Endothelial cell of umbilical vein (primary cell): ENCODE results near the gene WDR48. TPM values are rescaled to one million over a fixed set of nuclear protein-coding genes. Genes with fewer than 3 reads are reported as not detected.

Source experiments
- Bru-seq: library from RNA; stranded (reverse); fragments of 400-500 nt; gene quantifications from one replicate; lab custom pipeline; 2021; lab: Mats Ljungman, UMichigan
- BruChase-seq, 2 experiments: library from RNA; stranded (reverse); fragments of 400-500 nt; gene quantifications; one replicate each; lab custom pipeline; 2021; lab: Mats Ljungman, UMichigan
- BruUV-seq: library from RNA; stranded (reverse); fragments of 400-500 nt; replicated peaks from 2 replicates; lab custom pipeline; 2021; lab: Mats Ljungman, UMichigan
- CTCF ChIA-PET: fragments of 300-600, 350-600 bp; sonication (Branson Sonifier 250); formaldehyde crosslinking; loops from one replicate; lab custom pipeline; 2021; ENCODE audit warnings: antibody characterized with exemption, inconsistent platforms; lab: Charles Lee
- POLR2A ChIA-PET: fragments of 300-600, 350-600 bp; sonication (Branson Sonifier 250); formaldehyde crosslinking; loops from one replicate; lab custom pipeline; 2021; ENCODE audit warnings: antibody characterized with exemption, inconsistent platforms; lab: Charles Lee
- DNase-seq: peaks from one replicate; pipeline ENCODE4 v3.0.0-alpha.2; 2011; ENCODE audit warnings: low read depth, low spot score
- FAIRE-seq: peaks from 2 replicates; lab custom pipeline; 2011; peaks lifted over from hg19 to GRCh38; lab: Jason Lieb, UNC
- H2AFZ ChIP-seq: 2 replicates; pipeline ENCODE4 v1.6.0; 2012; ENCODE audit warnings: low read depth, low read length, control low read depth, inconsistent platforms
- H3K27ac ChIP-seq: 2 replicates; pipeline ENCODE4 v1.5.1; 2011; ENCODE audit warnings: low read depth, mild to moderate bottlenecking, control low read depth, low read length, moderate library complexity; ENCODE audit not compliant: insufficient read depth
- H3K27me3 ChIP-seq, 2 experiments: 2 replicates each; pipeline versions ENCODE4 v1.6.0 to v1.6.1; 2011; ENCODE audit warnings: low read length in 2 of 2, mixed read lengths in 1 of 2; ENCODE audit not compliant: control insufficient read depth in 2 of 2, insufficient read depth in 2 of 2
- H3K36me3 ChIP-seq, 2 experiments: 2 replicates in 1 of 2; 3 replicates in 1 of 2; pipeline ENCODE4 v1.5.1; 2011; ENCODE audit warnings: low read length in 2 of 2, mild to moderate bottlenecking in 1 of 2, moderate library complexity in 1 of 2; ENCODE audit not compliant: control insufficient read depth in 2 of 2, insufficient read depth in 2 of 2; ENCODE audit errors: extremely low read depth in 1 of 2
- H3K4me1 ChIP-seq: 3 replicates; pipeline ENCODE4 v1.5.1; 2011; ENCODE audit warnings: mild to moderate bottlenecking, low read length; ENCODE audit not compliant: control insufficient read depth, insufficient read depth; ENCODE audit errors: extremely low read depth
- H3K4me2 ChIP-seq: 2 replicates; pipeline ENCODE4 v1.6.1; 2011; ENCODE audit warnings: low read length, control low read depth, mixed read lengths; ENCODE audit not compliant: insufficient read depth
- H3K4me3 ChIP-seq, 3 experiments: fragments of 200-600 bp in 1 of 3; sonication (generic), shearing (Covaris generic) in 1 of 3; replicated peaks in 1 of 3; 2 replicates each; pipeline ENCODE4 v1.5.1; 2011 to 2016; ENCODE audit warnings: control low read depth in 3 of 3, low read length in 3 of 3, mild to moderate bottlenecking in 2 of 3, inconsistent platforms in 1 of 3, low read depth in 1 of 3, moderate library complexity in 1 of 3; ENCODE audit not compliant: insufficient read depth in 1 of 3
- H3K79me2 ChIP-seq: 2 replicates; pipeline ENCODE4 v1.6.0; 2012; ENCODE audit warnings: low read length, inconsistent platforms; ENCODE audit not compliant: control insufficient read depth, insufficient read depth
- H3K9ac ChIP-seq: replicated peaks from 2 replicates; pipeline ENCODE3; 2011; ENCODE audit warnings: low read length, control low read depth; ENCODE audit not compliant: insufficient read depth; ENCODE audit errors: extremely low read depth
- H3K9me1 ChIP-seq: replicated peaks from 3 replicates; pipeline ENCODE4 v1.6.0; 2011; ENCODE audit warnings: mild to moderate bottlenecking, low read length; ENCODE audit not compliant: control insufficient read depth, insufficient read depth; ENCODE audit errors: extremely low read depth
- H3K9me3 ChIP-seq: replicated peaks from 2 replicates; pipeline ENCODE4 v1.5.1; 2012; ENCODE audit warnings: low read length, inconsistent platforms; ENCODE audit not compliant: control insufficient read depth, insufficient read depth
- H4K20me1 ChIP-seq: replicated peaks from 2 replicates; pipeline ENCODE3; 2011; ENCODE audit warnings: mild to moderate bottlenecking, low read length; ENCODE audit not compliant: control insufficient read depth, insufficient read depth; ENCODE audit errors: extremely low read depth
- CTCF ChIP-seq, 2 donors: IDR thresholded peaks; 1 replicate in 1 of 2; 2 replicates in 1 of 2; pipeline ENCODE4 v1.5.1; 2011; ENCODE audit warnings: low read length in 2 of 2, mild to moderate bottlenecking in 2 of 2, moderate library complexity in 2 of 2, control low read depth in 1 of 2, inconsistent platforms in 1 of 2, low read depth in 1 of 2; ENCODE audit not compliant: insufficient read depth in 1 of 2; ENCODE audit errors: extremely low read depth in 1 of 2
- EZH2 ChIP-seq: IDR thresholded peaks from 2 replicates; pipeline ENCODE4 v1.6.1; 2012; ENCODE audit warnings: borderline replicate concordance, low read depth, mild to moderate bottlenecking, moderate library complexity, low read length, inconsistent platforms; ENCODE audit not compliant: severe bottlenecking
- FOS ChIP-seq: IDR thresholded peaks from 2 replicates; pipeline ENCODE4 v1.6.1; 2011; ENCODE audit warnings: mild to moderate bottlenecking, low read length, moderate library complexity, borderline replicate concordance; ENCODE audit not compliant: insufficient read depth
- GATA2 ChIP-seq: IDR thresholded peaks from 2 replicates; pipeline ENCODE4 v1.7.0; 2011; ENCODE audit warnings: low read depth, mild to moderate bottlenecking, moderate library complexity, mixed read lengths, low read length; ENCODE audit not compliant: insufficient read length, insufficient read depth
- JUN ChIP-seq: IDR thresholded peaks from 2 replicates; pipeline ENCODE4 v1.6.1; 2011; ENCODE audit warnings: borderline replicate concordance, low read depth; ENCODE audit not compliant: insufficient read length, insufficient read depth
- MYC ChIP-seq: IDR thresholded peaks from one replicate; pipeline ENCODE4 v1.6.1; 2011; ENCODE audit warnings: mild to moderate bottlenecking, low read depth, low read length
- POLR2A ChIP-seq: IDR thresholded peaks from 2 replicates; pipeline ENCODE4 v1.6.1; 2012; ENCODE audit warnings: low read depth, mild to moderate bottlenecking, control low read depth, low read length
- POLR2AphosphoS5 ChIP-seq: IDR thresholded peaks from 2 replicates; pipeline ENCODE4 v1.6.1; 2012; ENCODE audit warnings: low read depth, mild to moderate bottlenecking, control low read depth, low read length, moderate library complexity; ENCODE audit not compliant: insufficient read depth
- dilution Hi-C: fragments of 300-500 bp; cut with MboI; formaldehyde crosslinking; loops from one replicate; pipeline ENCODE4 v1.15.0; 2019; ENCODE audit warnings: low sequenced_read_pairs; ENCODE audit not compliant: extremely low pct_ligation_motif_present
- intact Hi-C: fragments of 100-400 bp; cut with micrococcal nuclease; formaldehyde crosslinking; loops from one replicate; pipeline ENCODE4 v1.10.0; 2022
- long read RNA-seq: library from polyadenylated mRNA; stranded (forward); transcript quantifications from one replicate; pipeline ENCODE4 v2.0.0, GENCODE V29; 2021
- polyA minus RNA-seq, 3 experiments: library from RNA; depleted of rRNA, polyadenylated mRNA; stranded (reverse); fragments of >200 nt; gene quantifications; 1 replicate in 1 of 3; 2 replicates in 2 of 3; pipeline ENCODE4 v1.2.3, GENCODE V29; 2011
- polyA plus RNA-seq, 4 experiments: library from polyadenylated mRNA; depleted of rRNA in 3 of 4; stranded (reverse) in 3 of 4; unstranded in 1 of 4; fragments of >200 nt; gene quantifications; 2 replicates each; pipeline versions ENCODE4 v1.2.1 to v1.2.3, GENCODE V29; 2011 to 2012; ENCODE audit warnings: missing spikeins in 1 of 4
- total RNA-seq: library from RNA; stranded (reverse); gene quantifications from 2 replicates; pipeline ENCODE4 v1.2.3, GENCODE V29; 2021
- TF ChIP-seq, protein P1 (sequence below): IDR thresholded peaks from 2 replicates; pipeline ENCODE4 v1.6.1; 2011; ENCODE audit not compliant: insufficient read depth, insufficient read length

WDR48 gene
- total RNA-seq: 25.3 and 31.2 TPM in 2 replicates
- polyA plus RNA-seq: 11.5 and 13.7 TPM in 2 replicates
- polyA plus RNA-seq (2011; cell fraction: cytosol; rRNA removed): 12.0 and 12.2 TPM in 2 replicates
- 28.9 and 33.9 TPM in 2 replicates for polyA plus RNA-seq (2011; cell fraction: nucleus; rRNA removed)
- polyA plus RNA-seq (2012): 19.0 and 25.6 TPM in 2 replicates
- polyA minus RNA-seq: 23.7 and 39.7 TPM in 2 replicates
- polyA minus RNA-seq (2011; cell fraction: cytosol; rRNA and poly(A)+ RNA removed): 18.0 TPM
- polyA minus RNA-seq (2011; cell fraction: nucleus; rRNA and poly(A)+ RNA removed): 27.3 and 32.9 TPM in 2 replicates
- Bru-seq, nascent RNA: percentile 67 among the genes with signal in this experiment
- percentile 69 among the genes with signal in this experiment for BruChase-seq, experiment 1, labeled RNA remaining after a 6-hour chase
- BruChase-seq, experiment 2, labeled RNA remaining after a 2-hour chase: percentile 68 among the genes with signal in this experiment
- long read RNA-seq, transcript WDR48-201 (19 exons, 3,707 nt): major isoform, 28 of 38 reads
- long read RNA-seq, partial matches to known transcripts: 1 of 38 reads
- long read RNA-seq, other reads (novel, unspliced or antisense): 9 of 38 reads

DNA sequence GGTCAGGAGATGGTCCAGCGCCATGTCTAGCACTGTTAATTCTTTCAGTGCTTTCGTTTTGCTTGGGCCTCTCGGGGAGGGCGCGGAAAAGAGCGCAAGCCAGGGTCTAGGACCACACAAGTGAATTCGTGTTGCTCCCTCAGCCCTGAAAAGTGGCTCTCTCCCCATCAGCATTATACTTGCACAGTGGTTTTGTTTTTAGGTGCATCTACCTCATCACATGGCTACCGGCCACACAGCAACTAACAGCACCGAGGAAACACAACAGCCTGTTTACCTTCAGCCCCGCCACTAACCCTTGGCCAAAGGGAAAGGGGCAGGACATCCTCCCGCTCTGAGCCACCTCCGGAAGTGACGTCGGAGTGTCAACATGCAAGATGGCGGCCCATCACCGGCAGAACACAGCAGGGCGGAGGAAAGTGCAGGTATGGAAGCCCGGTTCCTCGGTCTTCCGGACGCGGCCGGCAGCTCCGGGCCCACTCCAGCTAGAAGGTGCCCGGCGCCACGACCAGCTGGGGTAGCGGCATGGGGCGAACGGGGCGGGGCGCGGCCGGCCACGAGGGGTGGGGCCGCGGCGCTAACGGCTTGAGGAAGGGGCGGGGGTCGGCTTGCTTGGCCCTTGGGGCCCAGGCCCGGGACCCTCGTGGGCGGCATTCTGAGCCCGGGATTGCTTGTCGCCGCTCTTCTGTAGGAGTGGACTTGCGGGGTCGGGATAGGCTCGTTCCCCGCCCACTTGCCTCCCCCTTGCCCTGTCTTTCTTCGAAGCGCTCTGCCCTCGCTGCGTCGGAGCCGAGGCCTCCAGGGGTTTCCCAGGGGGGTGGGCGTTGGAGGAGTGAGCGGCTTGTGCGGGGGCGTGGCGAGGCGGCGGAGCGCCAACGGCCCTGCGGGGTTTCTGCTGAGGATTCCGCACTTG, at the start of gene WDR48, which contains the start of gene SCN11A:
Gene WDR48, plus strand, starts transcription at position 368 of the 913 bp plus-strand sequence. Its CDS starts 10 bp downstream, at position 378.
Gene SCN11A, minus strand, starts transcription at position 296 of the 913 bp plus-strand sequence. CDS start 101,582 bp downstream, outside the sequence.
- dilution Hi-C loops: no loop called here
- ChIA-PET POLR2A (no interaction called here), CTCF (no interaction called here)

More for the DNA sequence above, at the start of gene WDR48, which contains the start of gene SCN11A:
- Histone ChIP-seq H3K4me3 (peak within 1 kb of the TSS; percentile 54 to 96 (median 80)), H2AFZ (peak within 1 kb of the TSS; percentile 83), H3K36me3 (no peaks in the 10 kb centered on the region), H3K4me2 (peak within 1 kb of the TSS; percentile 80), H3K9ac (peak within 1 kb of the TSS; percentile 84), H3K4me1 (peaks cover 6% of the 10 kb centered on the region), H3K9me1 (no peaks in the 10 kb centered on the region), H3K27ac (peak within 1 kb of the TSS; percentile 58), H4K20me1 (no peaks in the 10 kb centered on the region), H3K27me3 (peaks cover 4% of the 10 kb centered on the region in 2 experiments), H3K9me3 (no peaks in the 10 kb centered on the region), H3K79me2 (peaks cover 1% of the 10 kb centered on the region)
- intact Hi-C loops: loop anchor here (1.0 to 5.0 kb wide), 2 partner anchors 10 to 125 kb away; no protein-coding TSS in a partner anchor
- TF ChIP-seq, protein P1, sequence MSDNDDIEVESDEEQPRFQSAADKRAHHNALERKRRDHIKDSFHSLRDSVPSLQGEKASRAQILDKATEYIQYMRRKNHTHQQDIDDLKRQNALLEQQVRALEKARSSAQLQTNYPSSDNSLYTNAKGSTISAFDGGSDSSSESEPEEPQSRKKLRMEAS: no peak
- no peak for TF ChIP-seq FOS
- TF ChIP-seq EZH2: no peak
- no peak for TF ChIP-seq MYC
- TF ChIP-seq POLR2AphosphoS5: peak; percentile 74
- no peak for TF ChIP-seq GATA2
- no peak for TF ChIP-seq JUN
- TF ChIP-seq CTCF (IDR thresholded peaks at IDR 0.05; ENCODE audit: extremely low read depth in 1 of 2, insufficient read depth in 1 of 2, low read depth in 1 of 2, low read length in 2 of 2): no peak
- TF ChIP-seq POLR2A: peak; percentile 81
- FAIRE-seq (peak; percentile 86), DNase-seq (peak; percentile 92)
- TSS peak; percentile 96 for BruUV-seq
